AG09309 (cell line): ENCODE data around the gene ANAPC2.

ENCODE experiments used
- DNase-seq: peaks from one replicate; pipeline ENCODE4 v3.0.0-alpha.2; 2010; ENCODE audit warnings: low read depth
- H3K4me3 ChIP-seq: 2 replicates; pipeline ENCODE4 v1.5.1; 2011; ENCODE audit warnings: mild to moderate bottlenecking, low read depth, low read length, moderate library complexity; ENCODE audit not compliant: control insufficient read depth
- TF ChIP-seq, protein P1 (sequence below): IDR thresholded peaks from 2 replicates; pipeline ENCODE4 v1.5.1; 2011; ENCODE audit warnings: mild to moderate bottlenecking, low read depth, low read length, inconsistent platforms; ENCODE audit not compliant: insufficient read depth, control insufficient read depth; ENCODE audit errors: missing control alignments

The ANAPC2 gene

DNA sequence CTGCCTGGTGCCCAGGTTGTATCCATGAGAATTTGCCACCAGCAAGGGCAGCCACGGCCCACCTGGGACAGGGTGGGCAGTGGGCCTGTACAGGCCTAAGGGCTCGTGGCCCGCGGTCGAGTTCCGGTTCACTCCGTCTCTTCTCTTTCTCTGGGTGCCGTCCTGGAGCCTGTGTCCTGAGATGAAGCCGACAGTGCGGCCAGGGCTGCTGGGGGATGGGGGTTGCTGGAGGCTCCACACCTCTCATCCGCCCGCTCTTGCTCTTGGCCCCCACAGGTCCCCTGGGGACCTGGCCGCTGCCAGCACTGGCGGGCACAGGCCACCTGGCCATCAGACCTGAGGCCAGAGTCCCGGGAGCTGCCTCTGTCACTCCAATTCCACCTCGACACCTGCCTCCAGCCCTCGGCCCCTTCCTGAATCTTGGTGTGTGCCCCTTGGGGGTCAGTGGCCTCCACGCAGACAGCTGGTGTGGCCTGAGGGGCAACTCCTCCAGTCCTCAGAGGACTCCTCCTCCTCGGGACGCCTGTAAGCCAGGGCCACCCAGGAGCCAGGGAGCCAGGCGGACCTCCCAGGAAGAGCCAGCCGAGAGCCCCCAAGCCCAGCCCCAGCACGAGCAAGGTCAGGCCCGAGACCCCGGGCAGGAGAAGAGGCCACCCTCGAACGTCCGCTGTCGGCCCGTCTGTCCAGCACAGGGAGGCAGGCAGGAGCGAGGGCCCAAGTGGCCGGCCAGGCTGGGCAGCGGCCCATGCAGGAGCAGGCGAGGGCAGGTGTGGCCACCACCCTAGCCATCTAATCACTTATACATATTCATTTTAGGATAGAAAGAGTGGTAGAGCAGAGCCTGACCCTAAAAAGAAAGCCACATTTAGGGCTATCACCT is 23.8 kb downstream of the ANAPC2 start:
- H3K4me3 ChIP-seq: no peak overlapping the region
- DNase-seq: no peak
- TF ChIP-seq, protein P1, sequence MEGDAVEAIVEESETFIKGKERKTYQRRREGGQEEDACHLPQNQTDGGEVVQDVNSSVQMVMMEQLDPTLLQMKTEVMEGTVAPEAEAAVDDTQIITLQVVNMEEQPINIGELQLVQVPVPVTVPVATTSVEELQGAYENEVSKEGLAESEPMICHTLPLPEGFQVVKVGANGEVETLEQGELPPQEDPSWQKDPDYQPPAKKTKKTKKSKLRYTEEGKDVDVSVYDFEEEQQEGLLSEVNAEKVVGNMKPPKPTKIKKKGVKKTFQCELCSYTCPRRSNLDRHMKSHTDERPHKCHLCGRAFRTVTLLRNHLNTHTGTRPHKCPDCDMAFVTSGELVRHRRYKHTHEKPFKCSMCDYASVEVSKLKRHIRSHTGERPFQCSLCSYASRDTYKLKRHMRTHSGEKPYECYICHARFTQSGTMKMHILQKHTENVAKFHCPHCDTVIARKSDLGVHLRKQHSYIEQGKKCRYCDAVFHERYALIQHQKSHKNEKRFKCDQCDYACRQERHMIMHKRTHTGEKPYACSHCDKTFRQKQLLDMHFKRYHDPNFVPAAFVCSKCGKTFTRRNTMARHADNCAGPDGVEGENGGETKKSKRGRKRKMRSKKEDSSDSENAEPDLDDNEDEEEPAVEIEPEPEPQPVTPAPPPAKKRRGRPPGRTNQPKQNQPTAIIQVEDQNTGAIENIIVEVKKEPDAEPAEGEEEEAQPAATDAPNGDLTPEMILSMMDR: no peak

DNA sequence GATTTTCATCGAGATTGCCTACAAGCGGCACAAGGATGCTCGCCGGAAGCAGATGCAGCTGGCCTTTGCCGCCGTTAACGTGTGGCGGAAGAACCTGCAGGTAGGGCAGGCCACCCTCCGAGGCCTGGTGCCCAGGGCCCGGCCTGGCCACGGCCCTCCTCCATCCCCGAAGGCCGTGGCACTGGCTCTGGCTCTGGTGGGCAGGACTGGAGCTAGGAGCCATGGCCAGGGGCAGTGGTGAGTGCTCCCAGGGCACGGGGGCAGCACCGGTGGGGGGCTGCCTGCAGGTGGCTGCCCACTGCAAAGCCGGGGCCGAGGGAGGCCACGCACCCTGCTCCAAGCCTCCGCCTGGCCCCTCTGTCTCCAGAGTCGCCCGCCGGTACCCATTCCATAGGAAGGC is 24.6 kb downstream of the ANAPC2 start:
- no peak overlapping the region for H3K4me3 ChIP-seq
- DNase-seq: no peak
- TF ChIP-seq, protein P1: no peak

DNA sequence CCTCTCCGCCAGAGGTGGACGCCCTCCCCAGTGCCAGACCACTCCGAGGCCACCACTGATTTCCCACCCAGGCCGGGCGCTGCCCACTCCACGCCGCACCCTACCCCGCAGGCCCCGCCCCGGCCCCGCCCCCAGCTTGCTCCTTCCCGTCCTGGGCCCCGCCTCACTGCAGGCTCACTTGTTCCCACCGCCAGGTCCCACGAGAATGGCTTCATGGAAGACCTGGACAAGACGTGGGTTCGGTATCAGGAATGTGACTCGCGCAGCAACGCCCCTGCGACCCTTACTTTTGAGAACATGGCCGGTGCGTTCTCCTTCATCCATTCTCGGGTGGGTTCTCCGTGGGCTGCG is 25.0 kb downstream of the ANAPC2 start:
- TF ChIP-seq, protein P1: no peak
- peak overlapping the region; percentile 9 for H3K4me3 ChIP-seq
- DNase-seq: no peak

DNA sequence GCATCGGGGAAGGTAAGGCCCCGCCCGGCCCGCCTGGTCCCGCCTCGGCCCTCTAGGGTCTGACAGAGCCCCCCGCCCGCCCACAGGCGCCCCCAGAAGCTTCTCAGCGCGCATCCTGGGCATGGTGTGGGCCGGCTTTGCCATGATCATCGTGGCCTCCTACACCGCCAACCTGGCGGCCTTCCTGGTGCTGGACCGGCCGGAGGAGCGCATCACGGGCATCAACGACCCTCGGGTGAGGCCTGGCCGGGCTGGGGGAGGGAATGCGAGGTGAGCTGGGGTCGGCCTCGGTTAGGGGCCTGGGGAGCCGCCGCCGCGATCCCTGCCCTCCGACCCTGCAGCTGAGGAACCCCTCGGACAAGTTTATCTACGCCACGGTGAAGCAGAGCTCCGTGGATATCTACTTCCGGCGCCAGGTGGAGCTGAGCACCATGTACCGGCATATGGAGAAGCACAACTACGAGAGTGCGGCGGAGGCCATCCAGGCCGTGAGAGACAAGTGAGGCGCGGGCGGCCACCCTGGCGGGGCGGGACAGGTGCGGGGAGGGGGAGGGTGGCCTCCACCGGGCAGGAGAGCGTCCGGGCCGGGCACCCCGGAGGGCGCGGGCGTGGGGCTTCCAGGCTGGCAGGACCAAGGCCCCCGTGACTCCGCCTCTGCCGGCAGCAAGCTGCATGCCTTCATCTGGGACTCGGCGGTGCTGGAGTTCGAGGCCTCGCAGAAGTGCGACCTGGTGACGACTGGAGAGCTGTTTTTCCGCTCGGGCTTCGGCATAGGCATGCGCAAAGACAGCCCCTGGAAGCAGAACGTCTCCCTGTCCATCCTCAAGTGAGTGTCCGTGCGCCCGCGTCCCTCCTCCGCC is 25.6 kb downstream of the ANAPC2 start:
- TF ChIP-seq, protein P1: no peak
- peak overlapping the region; percentile 9 for H3K4me3 ChIP-seq
- DNase-seq: no peak

DNA sequence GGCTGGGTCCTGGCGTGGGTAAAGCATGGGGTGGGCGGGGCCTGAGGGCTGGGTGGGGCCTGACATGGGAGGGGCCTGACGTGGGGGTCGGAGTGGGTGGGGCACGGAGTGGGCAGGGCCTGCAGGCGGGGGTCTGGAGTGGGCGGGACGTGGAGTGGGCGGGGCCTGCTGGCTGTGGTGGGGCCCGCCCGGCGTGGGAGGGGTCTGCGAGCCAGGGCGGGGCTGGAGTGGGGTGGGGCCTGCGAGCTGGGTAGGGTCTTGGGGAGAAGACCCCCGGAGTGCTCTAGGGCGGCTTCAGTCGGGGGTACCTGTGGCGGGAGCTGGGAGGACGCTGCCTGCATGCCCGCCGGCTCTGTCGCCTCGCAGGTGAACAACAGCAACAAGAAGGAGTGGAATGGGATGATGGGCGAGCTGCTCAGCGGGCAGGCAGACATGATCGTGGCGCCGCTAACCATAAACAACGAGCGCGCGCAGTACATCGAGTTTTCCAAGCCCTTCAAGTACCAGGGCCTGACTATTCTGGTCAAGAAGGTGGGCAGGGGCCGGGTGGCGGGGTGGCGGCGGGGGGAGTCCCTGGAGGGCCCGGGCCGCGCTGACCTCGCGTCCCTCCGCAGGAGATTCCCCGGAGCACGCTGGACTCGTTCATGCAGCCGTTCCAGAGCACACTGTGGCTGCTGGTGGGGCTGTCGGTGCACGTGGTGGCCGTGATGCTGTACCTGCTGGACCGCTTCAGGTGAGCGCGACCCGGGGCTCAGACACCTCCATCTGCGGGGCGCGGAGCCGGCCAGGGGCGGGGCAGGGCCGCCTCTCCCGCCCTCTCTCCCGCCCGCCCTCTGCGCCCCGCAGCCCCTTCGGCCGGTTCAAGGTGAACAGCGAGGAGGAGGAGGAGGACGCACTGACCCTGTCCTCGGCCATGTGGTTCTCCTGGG is 26.5 kb downstream of the ANAPC2 start:
- TF ChIP-seq, protein P1: no peak
- no peak for DNase-seq
- H3K4me3 ChIP-seq: no peak overlapping the region
